MCF 10A (cell line): ENCODE measurements around the gene PATL1. TPM values are rescaled to one million over a fixed set of nuclear protein-coding genes. Genes with fewer than 3 reads are reported as not detected.

Experiments used
- BruUV-seq: library from RNA; stranded (reverse); fragments of 400-500 nt; replicated peaks from 2 replicates; lab custom pipeline; 2021; lab: Mats Ljungman, UMichigan
- CTCF ChIA-PET: fragments of 300-600 bp; sonication (Branson Sonifier 250); formaldehyde crosslinking; extraction: SDS; loops from one replicate; lab custom pipeline; 2021; ENCODE audit warnings: antibody characterized with exemption, inconsistent platforms; lab: Yijun Ruan, JAX
- POLR2A ChIA-PET: fragments of 300-600, 350-650 bp; sonication (Branson Sonifier 250); formaldehyde crosslinking; extraction: SDS; loops from one replicate; lab custom pipeline; 2020; ENCODE audit warnings: antibody characterized with exemption, inconsistent platforms; lab: Yijun Ruan, JAX
- DNase-seq: peaks from one replicate; pipeline ENCODE4 v3.0.0-alpha.2; 2018; ENCODE audit not compliant: unreplicated experiment
- H3K27ac Mint-ChIP-seq: one replicate; pipeline ENCODE4 v1.8.0; 2022; ENCODE audit warnings: mild to moderate bottlenecking, low read depth, mixed read lengths; ENCODE audit not compliant: unreplicated experiment
- H3K27me3 Mint-ChIP-seq: one replicate; pipeline ENCODE4 v1.8.0; 2022; ENCODE audit warnings: mixed read lengths; ENCODE audit not compliant: insufficient read depth, unreplicated experiment
- H3K36me3 Mint-ChIP-seq: one replicate; pipeline ENCODE4 v1.8.0; 2022; ENCODE audit warnings: mild to moderate bottlenecking, moderate library complexity, mixed read lengths; ENCODE audit not compliant: insufficient read depth, unreplicated experiment
- H3K4me1 Mint-ChIP-seq: one replicate; pipeline ENCODE4 v1.8.0; 2022; ENCODE audit warnings: mixed read lengths; ENCODE audit not compliant: insufficient read depth, unreplicated experiment
- H3K4me3 Mint-ChIP-seq: one replicate; pipeline ENCODE4 v1.8.0; 2022; ENCODE audit warnings: mild to moderate bottlenecking, moderate library complexity, mixed read lengths; ENCODE audit not compliant: unreplicated experiment
- H3K9me3 Mint-ChIP-seq: one replicate; pipeline ENCODE4 v1.8.0; 2022; ENCODE audit warnings: mixed read lengths; ENCODE audit not compliant: unreplicated experiment
- intact Hi-C: fragments of 100-400 bp; cut with micrococcal nuclease; formaldehyde crosslinking; loops from 2 replicates; pipeline ENCODE4 v1.14.1; 2022
- total RNA-seq: library from RNA; stranded (reverse); gene quantifications from 2 replicates; pipeline ENCODE4 v1.2.3, GENCODE V29; 2022
- TF ChIP-seq, protein P1 (sequence below): fragments of 200-600 bp; IDR thresholded peaks from one replicate; pipeline ENCODE4 v1.8.0; 2022; ENCODE audit warnings: antibody characterized with exemption, mild to moderate bottlenecking; ENCODE audit not compliant: unreplicated experiment

PATL1 gene
- total RNA-seq, 1 experiment from 2014 or later: 42.6 TPM

- Mint-ChIP-seq H3K9me3 (no peaks in the 10 kb centered on the region), H3K36me3 (peaks cover 81% of the 10 kb centered on the region), H3K4me3 (no peak overlapping the region), H3K27ac (no peak overlapping the region), H3K4me1 (peaks cover 4% of the 10 kb centered on the region), H3K27me3 (no peaks in the 10 kb centered on the region)
- ChIA-PET CTCF (no interaction called here), POLR2A (no interaction called here)
- intact Hi-C loops: no loop called here
- DNase-seq: no peak
- TF ChIP-seq, protein P1, sequence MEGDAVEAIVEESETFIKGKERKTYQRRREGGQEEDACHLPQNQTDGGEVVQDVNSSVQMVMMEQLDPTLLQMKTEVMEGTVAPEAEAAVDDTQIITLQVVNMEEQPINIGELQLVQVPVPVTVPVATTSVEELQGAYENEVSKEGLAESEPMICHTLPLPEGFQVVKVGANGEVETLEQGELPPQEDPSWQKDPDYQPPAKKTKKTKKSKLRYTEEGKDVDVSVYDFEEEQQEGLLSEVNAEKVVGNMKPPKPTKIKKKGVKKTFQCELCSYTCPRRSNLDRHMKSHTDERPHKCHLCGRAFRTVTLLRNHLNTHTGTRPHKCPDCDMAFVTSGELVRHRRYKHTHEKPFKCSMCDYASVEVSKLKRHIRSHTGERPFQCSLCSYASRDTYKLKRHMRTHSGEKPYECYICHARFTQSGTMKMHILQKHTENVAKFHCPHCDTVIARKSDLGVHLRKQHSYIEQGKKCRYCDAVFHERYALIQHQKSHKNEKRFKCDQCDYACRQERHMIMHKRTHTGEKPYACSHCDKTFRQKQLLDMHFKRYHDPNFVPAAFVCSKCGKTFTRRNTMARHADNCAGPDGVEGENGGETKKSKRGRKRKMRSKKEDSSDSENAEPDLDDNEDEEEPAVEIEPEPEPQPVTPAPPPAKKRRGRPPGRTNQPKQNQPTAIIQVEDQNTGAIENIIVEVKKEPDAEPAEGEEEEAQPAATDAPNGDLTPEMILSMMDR: no peak
- BruUV-seq: no TSS peak
Measured at GRCh38 chr11:59659981-59660380, 8.9 kb downstream of the PATL1 start.

GRCh38 chr11:59658036-59658435, 10.8 kb downstream of the PATL1 start:
- DNase-seq: no peak
- CTCF ChIA-PET: interaction anchor here (0.7 kb wide), 1 partner anchor 1773 kb away, joined by 3 read pairs; no protein-coding TSS in a partner anchor
- BruUV-seq: no TSS peak
- TF ChIP-seq, protein P1: no peak
- intact Hi-C loops: no loop called here
- no peaks in the 10 kb centered on the region for H3K27me3 Mint-ChIP-seq
- no peaks in the 10 kb centered on the region for H3K4me1 Mint-ChIP-seq
- H3K27ac Mint-ChIP-seq: no peak overlapping the region
- no peaks in the 10 kb centered on the region for H3K9me3 Mint-ChIP-seq
- POLR2A ChIA-PET: interaction anchor here (1.6 kb wide), 1 partner anchor 42 kb away, joined by 7 read pairs; the partner anchor contains the start of gene OSBP
- no peak overlapping the region for H3K4me3 Mint-ChIP-seq
- H3K36me3 Mint-ChIP-seq: peaks cover 85% of the 10 kb centered on the region

DNA sequence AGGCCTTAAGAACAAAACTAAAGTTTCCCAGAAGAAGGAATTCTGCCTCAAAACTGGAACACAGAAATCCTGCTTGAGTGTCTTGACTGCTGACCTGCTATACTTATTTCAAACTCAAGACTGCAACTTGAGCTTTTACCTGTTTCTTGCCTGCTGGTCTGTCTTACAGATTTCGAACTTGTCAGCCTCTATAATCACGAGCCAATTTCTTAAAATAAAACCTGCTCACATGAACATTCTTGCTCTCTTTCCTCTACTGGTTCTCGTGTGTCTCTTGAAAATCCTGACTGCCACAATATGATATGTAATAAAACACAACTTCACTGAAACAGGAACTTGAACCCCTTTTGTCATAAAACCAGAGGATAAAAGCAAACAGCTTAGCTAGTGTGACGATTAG, 13.9 kb downstream of the PATL1 start:
- Mint-ChIP-seq H3K27me3 (no peaks in the 10 kb centered on the region), H3K4me3 (no peak overlapping the region), H3K27ac (no peak overlapping the region), H3K9me3 (no peaks in the 10 kb centered on the region), H3K36me3 (peaks cover 97% of the 10 kb centered on the region), H3K4me1 (no peaks in the 10 kb centered on the region)
- CTCF ChIA-PET: interaction anchor here (0.5 to 0.7 kb wide), 3 partner anchors 25 to 118 kb away, joined by 3 to 8 read pairs (median 5); no protein-coding TSS in a partner anchor
- intact Hi-C loops: no loop called here
- POLR2A ChIA-PET: interaction anchor here (0.6 kb wide), 1 partner anchor 15 kb away, joined by 3 read pairs; no protein-coding TSS in a partner anchor
- BruUV-seq: no TSS peak
- TF ChIP-seq, protein P1: no peak
- DNase-seq: no peak

GRCh38 chr11:59647245-59647980, 21.4 kb downstream of the PATL1 start:
- DNase-seq: no peak
- ChIA-PET CTCF (interaction anchor here (0.6 kb wide), 1 partner anchor 20 kb away, joined by 3 read pairs; no protein-coding TSS in a partner anchor), POLR2A (interaction anchor here (0.6 kb wide), 2 partner anchors 20 to 1634 kb away, joined by 3 to 4 read pairs; no protein-coding TSS in a partner anchor)
- TF ChIP-seq, protein P1: no peak
- Mint-ChIP-seq H3K9me3 (no peaks in the 10 kb centered on the region), H3K27ac (no peak overlapping the region), H3K27me3 (no peaks in the 10 kb centered on the region), H3K4me3 (no peak overlapping the region), H3K36me3 (peaks cover 86% of the 10 kb centered on the region), H3K4me1 (no peaks in the 10 kb centered on the region)
- intact Hi-C loops: no loop called here
- BruUV-seq: no TSS peak
